T-helper 1 cell treated with Interleukin-12 subunit alpha and Interleukin-12 subunit beta and Interleukin-4 antibody, amounts not matched to agents 30 ng/mL and 1 ng/mL, for 36 hours (primary cell): ENCODE data around the gene CADPS2. TPM values are rescaled to one million over a fixed set of nuclear protein-coding genes. Genes with fewer than 3 reads are reported as not detected.

Experiments
- intact Hi-C: fragments of 100-400 bp; cut with micrococcal nuclease; formaldehyde crosslinking; loops from one replicate; pipeline ENCODE4 v1.15.1; 2024
- total RNA-seq: library from RNA; stranded (reverse); gene quantifications from 2 replicates; pipeline ENCODE4 v1.2.3, GENCODE V29; 2022

The CADPS2 gene
- total RNA-seq, 1 donor from 2014 or later, result not detected

GRCh38 chr7:122543891-122544290, 342.4 kb downstream of the CADPS2 start:
- intact Hi-C loops, result no loop called here

GRCh38 chr7:122543166-122543565, 343.1 kb downstream of the CADPS2 start:
- intact Hi-C loops, result no loop called here

GRCh38 chr7:122535086-122535485, 351.2 kb downstream of the CADPS2 start:
- intact Hi-C loops, result no loop called here

GRCh38 chr7:122532406-122533269, 353.6 kb downstream of the CADPS2 start:
- intact Hi-C loops, result no loop called here

- intact Hi-C loops, result loop anchor here (1.0 kb wide), 2 partner anchors 310 to 436 kb away; no protein-coding TSS in a partner anchor
Measured at GRCh38 chr7:122528879-122529481, 357.3 kb downstream of the CADPS2 start.

GRCh38 chr7:122525355-122525754, 360.9 kb downstream of the CADPS2 start:
- intact Hi-C loops, result no loop called here

- intact Hi-C loops, result no loop called here
Measured at GRCh38 chr7:122521767-122522166, 364.5 kb downstream of the CADPS2 start.

GRCh38 chr7:122520971-122521555, 365.2 kb downstream of the CADPS2 start:
- intact Hi-C loops, result no loop called here

GRCh38 chr7:122518488-122518887, 367.8 kb downstream of the CADPS2 start:
- intact Hi-C loops, result no loop called here

GRCh38 chr7:122517576-122517975, 368.7 kb downstream of the CADPS2 start:
- intact Hi-C loops, result no loop called here

- intact Hi-C loops, result no loop called here
Measured at GRCh38 chr7:122515404-122515803, 370.9 kb downstream of the CADPS2 start.

- intact Hi-C loops, result no loop called here
Measured at GRCh38 chr7:122511268-122511667, 375.0 kb downstream of the CADPS2 start.

GRCh38 chr7:122507591-122507990, 378.7 kb downstream of the CADPS2 start:
- intact Hi-C loops, result no loop called here

- intact Hi-C loops, result no loop called here
Measured at GRCh38 chr7:122492007-122492406, 394.3 kb downstream of the CADPS2 start.

- intact Hi-C loops, result no loop called here
Measured at GRCh38 chr7:122488241-122488640, 398.0 kb downstream of the CADPS2 start.

GRCh38 chr7:122487131-122487530, 399.1 kb downstream of the CADPS2 start:
- intact Hi-C loops, result no loop called here

- intact Hi-C loops, result no loop called here
Measured at GRCh38 chr7:122485856-122486255, 400.4 kb downstream of the CADPS2 start.

GRCh38 chr7:122482212-122482611, 404.0 kb downstream of the CADPS2 start:
- intact Hi-C loops, result no loop called here

GRCh38 chr7:122470859-122471258, 415.4 kb downstream of the CADPS2 start:
- intact Hi-C loops, result no loop called here

GRCh38 chr7:122468945-122469344, 417.3 kb downstream of the CADPS2 start:
- intact Hi-C loops, result no loop called here

- intact Hi-C loops, result no loop called here
Measured at GRCh38 chr7:122467661-122468449, 418.4 kb downstream of the CADPS2 start.

GRCh38 chr7:122465296-122465695, 421.0 kb downstream of the CADPS2 start:
- intact Hi-C loops, result no loop called here
